Bronchial epithelial cell (primary cell): ENCODE measurements around the gene PON3. TPM values are rescaled to one million over a fixed set of nuclear protein-coding genes. Genes with fewer than 3 reads are reported as not detected.

Source experiments
- DNase-seq: peaks from one replicate; pipeline ENCODE4 v3.0.0-alpha.2; 2010; ENCODE audit warnings: low read depth
- FAIRE-seq: peaks from 2 replicates; lab custom pipeline; 2011; peaks lifted over from hg19 to GRCh38; lab: Jason Lieb, UNC
- H3K27me3 ChIP-seq: 2 replicates; pipeline ENCODE4 v1.5.1; 2011; ENCODE audit warnings: low read length; ENCODE audit not compliant: control insufficient read depth, insufficient read depth
- H3K36me3 ChIP-seq: 2 replicates; pipeline ENCODE4 v1.5.1; 2011; ENCODE audit warnings: low read length; ENCODE audit not compliant: control insufficient read depth, insufficient read depth
- H3K4me3 ChIP-seq: 2 replicates; pipeline ENCODE4 v1.5.1; 2011; ENCODE audit warnings: mild to moderate bottlenecking, low read depth, low read length, control low read depth
- CTCF ChIP-seq: IDR thresholded peaks from 2 replicates; pipeline ENCODE4 v1.5.1; 2011; ENCODE audit warnings: mild to moderate bottlenecking, moderate library complexity, low read length, control low read depth, inconsistent platforms; ENCODE audit not compliant: insufficient read depth, severe bottlenecking
- total RNA-seq: library from RNA; depleted of rRNA; stranded (reverse); fragments of >200 nt; gene quantifications from 2 replicates; pipeline ENCODE4 v1.2.1, GENCODE V29; 2014

PON3 gene
- total RNA-seq, 1 donor from 2014 or later = 1.3 TPM

GRCh38 chr7:95435422-95435780, 39.2 kb upstream of the PON3 start:
- no peak for TF ChIP-seq CTCF
- Histone ChIP-seq H3K27me3 (no peaks in the 10 kb centered on the region), H3K36me3 (no peaks in the 10 kb centered on the region), H3K4me3 (peak overlapping the region; percentile 70)
- DNase-seq = no peak
- no peak for FAIRE-seq

GRCh38 chr7:95434557-95435421, 38.6 kb upstream of the PON3 start, which contains the start of gene PON2:
Gene PON2 (minus strand): TSS chr7:95435028. CDS start chr7:95434951, 77 bp downstream.
- peak within 1 kb of the TSS; percentile 70 for H3K4me3 ChIP-seq
- DNase-seq (peak; percentile 68), FAIRE-seq (no peak)
- TF ChIP-seq CTCF = no peak
- H3K27me3 ChIP-seq = no peaks in the 10 kb centered on the region
- no peaks in the 10 kb centered on the region for H3K36me3 ChIP-seq

GRCh38 chr7:95433952-95434556, 37.9 kb upstream of the PON3 start:
- Histone ChIP-seq H3K4me3 (peak overlapping the region; percentile 70), H3K27me3 (no peaks in the 10 kb centered on the region), H3K36me3 (no peaks in the 10 kb centered on the region)
- no peak for TF ChIP-seq CTCF
- FAIRE-seq = no peak
- no peak for DNase-seq

DNA sequence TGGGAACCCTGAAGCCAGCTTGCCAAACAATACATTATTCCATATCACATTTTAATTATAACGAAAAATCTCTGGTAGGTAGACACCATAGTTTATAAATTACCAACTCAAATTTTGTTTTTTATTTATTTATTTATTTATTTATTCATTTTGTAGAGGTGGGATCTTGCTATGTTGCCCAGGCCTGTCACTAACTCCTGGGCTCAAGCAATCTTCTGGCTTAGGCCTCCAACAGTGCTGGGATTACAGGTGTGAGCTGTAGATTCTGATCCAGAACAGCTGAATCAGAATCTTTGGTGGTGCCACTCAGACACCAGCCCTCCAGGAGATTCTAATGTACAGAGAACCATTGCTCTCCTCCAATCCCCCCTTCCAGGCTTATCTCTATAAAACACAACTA, 37.0 kb upstream of the PON3 start:
- Histone ChIP-seq H3K36me3 (no peaks in the 10 kb centered on the region), H3K27me3 (no peaks in the 10 kb centered on the region), H3K4me3 (no peak overlapping the region)
- no peak for DNase-seq
- TF ChIP-seq CTCF = no peak
- no peak for FAIRE-seq

GRCh38 chr7:95432606-95433005, 36.4 kb upstream of the PON3 start:
- Histone ChIP-seq H3K27me3 (no peaks in the 10 kb centered on the region), H3K4me3 (no peak overlapping the region), H3K36me3 (no peaks in the 10 kb centered on the region)
- DNase-seq = no peak
- TF ChIP-seq CTCF = no peak
- no peak for FAIRE-seq
